HG03565 (cell line): Measurements from ENCODE around the gene KRTCAP2.

ENCODE experiments used
- ATAC-seq: cut with Tn5 transposase; IDR thresholded peaks from one replicate; pipeline ENCODE4 v1.9.1; 2021; ENCODE audit warnings: mild to moderate bottlenecking, moderate library complexity; ENCODE audit not compliant: unreplicated experiment

KRTCAP2 gene

GRCh38 chr1:155184835-155185782 lies 12.0 kb upstream of the KRTCAP2 start:
- ATAC-seq, result peak; percentile 64

- no peak for ATAC-seq
Measured at GRCh38 chr1:155184351-155184811, 11.3 kb upstream of the KRTCAP2 start.

GRCh38 chr1:155183775-155184221 lies 10.7 kb upstream of the KRTCAP2 start:
- ATAC-seq, result no peak

- no peak for ATAC-seq
Measured at GRCh38 chr1:155182052-155182550, 9.0 kb upstream of the KRTCAP2 start.

- no peak for ATAC-seq
Measured at GRCh38 chr1:155181371-155182051, 8.4 kb upstream of the KRTCAP2 start.

- no peak for ATAC-seq
Measured at GRCh38 chr1:155179112-155180031, 6.3 kb upstream of the KRTCAP2 start.

- no peak for ATAC-seq
Measured at GRCh38 chr1:155178441-155179111, 5.5 kb upstream of the KRTCAP2 start.

- ATAC-seq, result no peak
Measured at GRCh38 chr1:155177918-155178281, 4.8 kb upstream of the KRTCAP2 start.

- ATAC-seq, result no peak
Measured at GRCh38 chr1:155177192-155177917, 4.3 kb upstream of the KRTCAP2 start.

- no peak for ATAC-seq
Measured at GRCh38 chr1:155176544-155177071, 3.5 kb upstream of the KRTCAP2 start.

- no peak for ATAC-seq
Measured at GRCh38 chr1:155175927-155176371, 2.8 kb upstream of the KRTCAP2 start.

- no peak for ATAC-seq
Measured at GRCh38 chr1:155175281-155175926, 2.3 kb upstream of the KRTCAP2 start.

- ATAC-seq, result no peak
Measured at GRCh38 chr1:155174324-155175280, 1.5 kb upstream of the KRTCAP2 start.

GRCh38 chr1:155173478-155174323 lies 597 bp upstream of the KRTCAP2 start, which contains the start of gene TRIM46:
TRIM46 (plus strand) TSS chr1:155173849; CDS start chr1:155173967, 118 bp downstream.
- no peak for ATAC-seq

- no peak for ATAC-seq
Measured at GRCh38 chr1:155171836-155172731, 1.0 kb downstream of the KRTCAP2 start.
